ENCODE measurements around the gene ZNF829. TPM values are rescaled to one million over a fixed set of nuclear protein-coding genes. Genes with fewer than 3 reads are reported as not detected.

The ZNF829 gene
- total RNA-seq, 1 donor from 2014 or later: 1.3 TPM

Other genes with a start within 250 kb of the ZNF829 start
- 5.4 TPM in 2 replicates for gene ZNF461, start 249.5 kb downstream of the ZNF829 start, total RNA-seq
- gene ZNF567, start 228.7 kb downstream of the ZNF829 start, total RNA-seq: 2.8 and 3.9 TPM in 2 replicates
- 1.7 and 5.1 TPM in 2 replicates for gene ZNF850, start 143.5 kb downstream of the ZNF829 start, total RNA-seq
- 8.3 and 8.5 TPM in 2 replicates for gene ZNF790, start 77.9 kb downstream of the ZNF829 start, total RNA-seq
- gene ZNF345, start 65.4 kb downstream of the ZNF829 start, total RNA-seq: 2.6 and 5.1 TPM in 2 replicates
- 7.0 and 7.6 TPM in 2 replicates for gene ZNF568, start within 50 bp of the ZNF829 start, total RNA-seq
- gene ZNF420, start 162.1 kb upstream of the ZNF829 start, total RNA-seq: 5.6 and 8.0 TPM in 2 replicates